ENCODE data around the gene GRK3. TPM values are rescaled to one million over a fixed set of nuclear protein-coding genes. Genes with fewer than 3 reads are reported as not detected.

GRK3 gene
- total and polyA plus RNA-seq, 2 of the 4 experiments (the other 2 are of a cell fraction) = 0.58 to 1.6 TPM

DNA sequence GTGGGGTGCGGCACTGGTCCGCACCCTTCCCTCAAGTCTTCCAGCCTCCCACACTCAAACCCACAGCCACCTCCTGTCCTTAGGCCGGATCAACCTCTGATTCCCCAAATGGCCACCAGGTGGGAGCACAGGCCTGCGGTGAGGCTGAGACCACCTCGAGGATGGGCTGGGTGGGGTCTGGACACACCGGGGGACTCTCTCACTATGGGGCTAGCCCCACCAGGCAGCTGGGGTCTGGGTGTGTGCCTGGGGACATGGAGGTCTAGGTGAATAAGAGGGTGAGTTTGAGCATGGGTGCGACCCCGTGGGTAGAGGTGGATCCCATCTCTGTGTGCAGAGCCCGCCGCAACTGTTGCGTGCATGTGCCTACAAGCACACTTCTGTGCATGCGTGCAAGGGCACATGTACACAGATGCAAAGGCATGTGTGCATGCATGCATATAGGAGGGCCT is 210.1 kb downstream of the GRK3 start:
- Histone ChIP-seq H4K8ac (ENCODE audit: low read depth in 2 of 2, low read length in 2 of 2) (no peak overlapping the region), H3K9me1 (ENCODE audit: insufficient read depth, low read length) (no peaks in the 10 kb centered on the region), H4K91ac (ENCODE audit: insufficient read depth, low read depth, low read length) (no peak overlapping the region), H2AK9ac (replicated peaks; ENCODE audit: low read depth, low read length, poor library complexity) (no peak overlapping the region), H3K9ac (ENCODE audit: low read depth, low read length) (no peak overlapping the region), H3K36me3 (ENCODE audit: control insufficient read depth, insufficient read depth, low read length) (no peaks in the 10 kb centered on the region), H3K4me1 (ENCODE audit: control insufficient read depth, insufficient read depth, low read length) (no peaks in the 10 kb centered on the region), H2BK5ac (ENCODE audit: low read depth, low read length, poor library complexity, severe bottlenecking) (no peak overlapping the region), H3K4me2 (ENCODE audit: low read depth, low read length) (no peak overlapping the region), H2BK20ac (ENCODE audit: low read depth, low read length) (no peak overlapping the region), H3K56ac (ENCODE audit: extremely low read depth, insufficient read depth, low read length) (no peak overlapping the region), H3K4ac (ENCODE audit: low read depth, low read length) (no peak overlapping the region), H3K14ac (replicated peaks; ENCODE audit: low read depth, low read length) (no peak overlapping the region), H2BK120ac (ENCODE audit: low read depth, low read length) (no peak overlapping the region), H2AK5ac (ENCODE audit: low read depth, low read length) (no peak overlapping the region), H2BK15ac (ENCODE audit: low read depth, low read length) (no peak overlapping the region), H3K27me3 (ENCODE audit: control insufficient read depth, insufficient read depth, low read length) (peaks cover 5% of the 10 kb centered on the region; the same call in 1 of the 2 replicates), H2AFZ (replicated peaks; ENCODE audit: low read length, poor library complexity) (no peak overlapping the region), H3K18ac (ENCODE audit: low read depth, low read length) (no peak overlapping the region), H3K4me3 (ENCODE audit: insufficient read depth, low read depth, low read length) (no peak overlapping the region), H4K20me1 (ENCODE audit: insufficient read depth, low read length) (no peaks in the 10 kb centered on the region), H3K79me1 (ENCODE audit: low read depth in 1 of 2, low read length in 2 of 2) (no peaks in the 10 kb centered on the region), H3K9me3 (ENCODE audit: control insufficient read depth, insufficient read depth, low read length) (0 out of 2 replicates have a peak, but pooled peaks cover 2% of the 10 kb centered on the region), H4K5ac (ENCODE audit: low read depth, low read length) (no peak overlapping the region), H3K23ac (ENCODE audit: low read depth, low read length) (no peak overlapping the region), H3K27ac (ENCODE audit: insufficient read depth, low read length) (no peak overlapping the region)
- 43% methylated on average over 6 of the region's 12 CpGs; no CpG with 5 or more reads in 1 of the 2 experiments for WGBS, 2 experiments (ENCODE audit: extremely low coverage in 2 of 2, insufficient read length in 1 of 2)
- dilution Hi-C loops (cut with HindIII; ENCODE audit: low sequenced_read_pairs, unreplicated experiment) (no loop called here), intact Hi-C loops (cut with micrococcal nuclease) (no loop called here), in situ Hi-C loops (cut with MboI; ENCODE audit: low sequenced_read_pairs) (loop anchor here (5.0 kb wide), 1 partner anchor 322 kb away; no protein-coding TSS in a partner anchor)
- no peak for DNase-seq
- no TSS peak for BruUV-seq (replicated peaks)
- TF ChIP-seq SMC3 (IDR thresholded peaks at IDR 0.05; ENCODE audit: low read depth, low read length) = peak; percentile 26; the same call in 1 of the 2 replicates
- TF ChIP-seq RAD21 (IDR thresholded peaks at IDR 0.05; ENCODE audit: low read length) = 0 out of 2 replicates have a peak, but pooled peaks have one; percentile 30
- TF ChIP-seq FOS (IDR thresholded peaks at IDR 0.05; ENCODE audit: low read depth, low read length) = no peak
- TF ChIP-seq, protein P1, sequence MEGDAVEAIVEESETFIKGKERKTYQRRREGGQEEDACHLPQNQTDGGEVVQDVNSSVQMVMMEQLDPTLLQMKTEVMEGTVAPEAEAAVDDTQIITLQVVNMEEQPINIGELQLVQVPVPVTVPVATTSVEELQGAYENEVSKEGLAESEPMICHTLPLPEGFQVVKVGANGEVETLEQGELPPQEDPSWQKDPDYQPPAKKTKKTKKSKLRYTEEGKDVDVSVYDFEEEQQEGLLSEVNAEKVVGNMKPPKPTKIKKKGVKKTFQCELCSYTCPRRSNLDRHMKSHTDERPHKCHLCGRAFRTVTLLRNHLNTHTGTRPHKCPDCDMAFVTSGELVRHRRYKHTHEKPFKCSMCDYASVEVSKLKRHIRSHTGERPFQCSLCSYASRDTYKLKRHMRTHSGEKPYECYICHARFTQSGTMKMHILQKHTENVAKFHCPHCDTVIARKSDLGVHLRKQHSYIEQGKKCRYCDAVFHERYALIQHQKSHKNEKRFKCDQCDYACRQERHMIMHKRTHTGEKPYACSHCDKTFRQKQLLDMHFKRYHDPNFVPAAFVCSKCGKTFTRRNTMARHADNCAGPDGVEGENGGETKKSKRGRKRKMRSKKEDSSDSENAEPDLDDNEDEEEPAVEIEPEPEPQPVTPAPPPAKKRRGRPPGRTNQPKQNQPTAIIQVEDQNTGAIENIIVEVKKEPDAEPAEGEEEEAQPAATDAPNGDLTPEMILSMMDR (conservative IDR thresholded peaks at IDR 0.05; ENCODE audit: low read depth, low read length) = peak; percentile 40
- ChIA-PET POLR2A (ENCODE audit: unreplicated experiment) (no interaction called here), CTCF (interaction anchor here (0.6 kb wide), 2 partner anchors 138 to 313 kb away, joined by 3 to 5 read pairs; no protein-coding TSS in a partner anchor)
- peak; percentile 36; the same call in 1 of the 2 replicates for ATAC-seq (ENCODE audit: low read depth)

Data from IMR-90 (cell line).